GM23338 (cell line): ENCODE measurements around the gene RET.

Experiments
- EZH2 ChIP-seq: fragments of 200-600 bp; sonication (generic); IDR thresholded peaks from one replicate; pipeline ENCODE4 v1.8.0; 2017; ENCODE audit warnings: antibody characterized with exemption, mild to moderate bottlenecking, low read depth; ENCODE audit not compliant: unreplicated experiment
- EZH2phosphoT487 ChIP-seq: fragments of 200-600 bp; sonication (generic); IDR thresholded peaks from one replicate; pipeline ENCODE4 v1.8.1; 2018; ENCODE audit warnings: antibody characterized with exemption; ENCODE audit not compliant: unreplicated experiment
- STAT1 ChIP-seq: IDR thresholded peaks from one replicate; pipeline ENCODE4 v1.6.1; 2016; ENCODE audit warnings: antibody characterized with exemption; ENCODE audit not compliant: unreplicated experiment
- TF ChIP-seq, protein P1 (sequence below), 2 experiments: fragments of 200-600 bp in 1 of 2; sonication (generic) in 1 of 2; conservative IDR thresholded peaks; 2 replicates each; pipeline versions ENCODE4 v1.5.1 to v1.6.1; 2016 to 2017; ENCODE audit warnings: antibody characterized with exemption in 2 of 2, low read depth in 2 of 2, mild to moderate bottlenecking in 2 of 2, moderate library complexity in 1 of 2

- TF ChIP-seq, protein P1, sequence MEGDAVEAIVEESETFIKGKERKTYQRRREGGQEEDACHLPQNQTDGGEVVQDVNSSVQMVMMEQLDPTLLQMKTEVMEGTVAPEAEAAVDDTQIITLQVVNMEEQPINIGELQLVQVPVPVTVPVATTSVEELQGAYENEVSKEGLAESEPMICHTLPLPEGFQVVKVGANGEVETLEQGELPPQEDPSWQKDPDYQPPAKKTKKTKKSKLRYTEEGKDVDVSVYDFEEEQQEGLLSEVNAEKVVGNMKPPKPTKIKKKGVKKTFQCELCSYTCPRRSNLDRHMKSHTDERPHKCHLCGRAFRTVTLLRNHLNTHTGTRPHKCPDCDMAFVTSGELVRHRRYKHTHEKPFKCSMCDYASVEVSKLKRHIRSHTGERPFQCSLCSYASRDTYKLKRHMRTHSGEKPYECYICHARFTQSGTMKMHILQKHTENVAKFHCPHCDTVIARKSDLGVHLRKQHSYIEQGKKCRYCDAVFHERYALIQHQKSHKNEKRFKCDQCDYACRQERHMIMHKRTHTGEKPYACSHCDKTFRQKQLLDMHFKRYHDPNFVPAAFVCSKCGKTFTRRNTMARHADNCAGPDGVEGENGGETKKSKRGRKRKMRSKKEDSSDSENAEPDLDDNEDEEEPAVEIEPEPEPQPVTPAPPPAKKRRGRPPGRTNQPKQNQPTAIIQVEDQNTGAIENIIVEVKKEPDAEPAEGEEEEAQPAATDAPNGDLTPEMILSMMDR (conservative IDR thresholded peaks at IDR 0.05; ENCODE audit: low read depth in 2 of 2) = no peak
- TF ChIP-seq STAT1 = no peak
- no peak for TF ChIP-seq EZH2
- TF ChIP-seq EZH2phosphoT487 = no peak
Observed at GRCh38 chr10:43028143-43028542, 48.7 kb upstream of the RET start.
